Parathyroid adenoma (tissue), 2 donors: Measurements from ENCODE around the gene CFTR.
"Not testable (repeated sequence)": the region's sequence is repeated elsewhere in the genome, so short reads cannot be mapped to it uniquely, and the experiment has no call there.

Experiments used
- H2AFZ ChIP-seq: fragments of 300-600 bp; sonication (generic); one replicate; pipeline ENCODE4 v1.7.0; 2017; ENCODE audit warnings: antibody characterized with exemption, mild to moderate bottlenecking
- H3K27ac ChIP-seq: fragments of 300-600 bp; sonication (generic); one replicate; pipeline ENCODE4 v1.7.0; 2017
- H3K27me3 ChIP-seq: fragments of 300-600 bp; sonication (generic); one replicate; pipeline ENCODE4 v1.7.0; 2017; ENCODE audit warnings: low read length; ENCODE audit not compliant: control insufficient read depth, insufficient read depth
- H3K36me3 ChIP-seq: fragments of 300-600 bp; sonication (generic); one replicate; pipeline ENCODE4 v1.7.0; 2017; ENCODE audit warnings: low read length; ENCODE audit not compliant: control insufficient read depth, insufficient read depth
- H3K4me1 ChIP-seq: fragments of 300-600 bp; sonication (generic); one replicate; pipeline ENCODE4 v1.7.0; 2017; ENCODE audit warnings: control low read depth
- H3K4me2 ChIP-seq: fragments of 300-600 bp; sonication (generic); one replicate; pipeline ENCODE4 v1.7.0; 2017; ENCODE audit warnings: low read length
- H3K4me3 ChIP-seq: fragments of 300-600 bp; sonication (generic); one replicate; pipeline ENCODE4 v1.7.0; 2017; ENCODE audit warnings: low read depth, low read length
- H3K79me2 ChIP-seq: fragments of 300-600 bp; sonication (generic); one replicate; pipeline ENCODE4 v1.7.0; 2017; ENCODE audit warnings: control low read depth
- H3K9ac ChIP-seq: fragments of 300-600 bp; sonication (generic); one replicate; pipeline ENCODE4 v1.7.0; 2017; ENCODE audit warnings: mild to moderate bottlenecking
- H3K9me3 ChIP-seq: fragments of 300-600 bp; sonication (generic); one replicate; pipeline ENCODE4 v1.7.0; 2017; ENCODE audit warnings: low read length; ENCODE audit not compliant: control insufficient read depth
- TF ChIP-seq, protein P1 (sequence below): fragments of 300-600 bp; sonication (generic); IDR thresholded peaks from one replicate; pipeline ENCODE4 v1.7.0; 2017; ENCODE audit warnings: antibody characterized with exemption, mild to moderate bottlenecking
- donor health status: primary hyperparathyroidism.

Gene CFTR

DNA sequence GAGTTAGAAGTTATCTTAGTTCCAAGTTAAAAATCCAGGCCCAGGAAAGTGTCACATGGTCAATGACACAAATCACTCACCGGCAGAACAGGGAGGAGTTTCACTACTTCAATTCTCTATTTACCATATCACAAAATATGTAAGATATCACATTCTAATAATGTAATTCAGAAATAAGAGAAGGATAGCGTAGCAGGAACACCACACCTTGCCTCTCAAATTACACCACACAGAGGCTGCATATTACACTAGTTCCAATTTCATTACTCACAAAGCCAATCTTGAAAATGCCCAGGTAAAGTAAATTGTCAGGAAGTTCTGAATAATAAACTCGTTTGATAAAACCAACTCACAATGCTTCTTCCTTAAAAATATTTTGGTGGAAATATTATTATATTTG, 224.2 kb downstream of the CFTR start:
- Histone ChIP-seq H3K27me3 (no peaks in the 10 kb centered on the region), H3K36me3 (no peaks in the 10 kb centered on the region), H3K4me3 (no peak overlapping the region), H3K4me2 (no peak overlapping the region), H3K27ac (no peak overlapping the region), H3K9me3 (no peaks in the 10 kb centered on the region), H3K79me2 (no peaks in the 10 kb centered on the region), H3K4me1 (no peaks in the 10 kb centered on the region), H2AFZ (no peak overlapping the region), H3K9ac (no peak overlapping the region)
- TF ChIP-seq, protein P1, sequence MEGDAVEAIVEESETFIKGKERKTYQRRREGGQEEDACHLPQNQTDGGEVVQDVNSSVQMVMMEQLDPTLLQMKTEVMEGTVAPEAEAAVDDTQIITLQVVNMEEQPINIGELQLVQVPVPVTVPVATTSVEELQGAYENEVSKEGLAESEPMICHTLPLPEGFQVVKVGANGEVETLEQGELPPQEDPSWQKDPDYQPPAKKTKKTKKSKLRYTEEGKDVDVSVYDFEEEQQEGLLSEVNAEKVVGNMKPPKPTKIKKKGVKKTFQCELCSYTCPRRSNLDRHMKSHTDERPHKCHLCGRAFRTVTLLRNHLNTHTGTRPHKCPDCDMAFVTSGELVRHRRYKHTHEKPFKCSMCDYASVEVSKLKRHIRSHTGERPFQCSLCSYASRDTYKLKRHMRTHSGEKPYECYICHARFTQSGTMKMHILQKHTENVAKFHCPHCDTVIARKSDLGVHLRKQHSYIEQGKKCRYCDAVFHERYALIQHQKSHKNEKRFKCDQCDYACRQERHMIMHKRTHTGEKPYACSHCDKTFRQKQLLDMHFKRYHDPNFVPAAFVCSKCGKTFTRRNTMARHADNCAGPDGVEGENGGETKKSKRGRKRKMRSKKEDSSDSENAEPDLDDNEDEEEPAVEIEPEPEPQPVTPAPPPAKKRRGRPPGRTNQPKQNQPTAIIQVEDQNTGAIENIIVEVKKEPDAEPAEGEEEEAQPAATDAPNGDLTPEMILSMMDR, result no peak

GRCh38 chr7:117705630-117706029, 225.8 kb downstream of the CFTR start:
- Histone ChIP-seq H3K4me1 (no peaks in the 10 kb centered on the region), H3K4me2 (no peak overlapping the region), H3K36me3 (no peaks in the 10 kb centered on the region), H3K27me3 (no peaks in the 10 kb centered on the region), H3K27ac (no peak overlapping the region), H3K4me3 (no peak overlapping the region), H3K9me3 (no peaks in the 10 kb centered on the region), H3K9ac (no peak overlapping the region), H2AFZ (no peak overlapping the region), H3K79me2 (no peaks in the 10 kb centered on the region)
- TF ChIP-seq, protein P1, result no peak

GRCh38 chr7:117706210-117706609, 226.4 kb downstream of the CFTR start:
- no peak overlapping the region for H2AFZ ChIP-seq
- TF ChIP-seq, protein P1, result no peak

DNA sequence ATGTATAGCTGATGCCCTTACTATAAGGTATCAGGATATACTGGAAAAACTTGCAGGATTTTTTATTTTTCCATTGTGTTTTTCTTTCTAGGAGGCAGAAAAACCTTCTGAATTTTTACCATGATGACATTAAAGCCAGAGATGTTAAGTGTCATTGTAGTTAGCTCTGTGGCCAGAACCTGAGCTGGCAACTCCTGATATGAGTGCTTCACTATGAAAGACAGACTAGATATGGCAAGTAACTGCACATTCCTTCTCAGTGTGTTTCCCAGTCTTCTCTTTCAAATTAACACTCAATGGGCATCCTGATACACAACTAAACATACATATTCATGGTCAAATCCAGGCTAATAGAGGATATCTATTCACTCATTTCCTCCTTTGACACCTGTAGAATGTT, 227.3 kb downstream of the CFTR start:
- no peaks in the 10 kb centered on the region for H3K79me2 ChIP-seq
- no peaks in the 10 kb centered on the region for H3K9me3 ChIP-seq
- no peaks in the 10 kb centered on the region for H3K36me3 ChIP-seq
- no peak overlapping the region for H3K4me2 ChIP-seq
- H2AFZ ChIP-seq, result no peak overlapping the region
- no peak overlapping the region for H3K4me3 ChIP-seq
- TF ChIP-seq, protein P1, result no peak
- H3K9ac ChIP-seq, result no peak overlapping the region
- no peaks in the 10 kb centered on the region for H3K4me1 ChIP-seq
- no peaks in the 10 kb centered on the region for H3K27me3 ChIP-seq
- no peak overlapping the region for H3K27ac ChIP-seq

More at GRCh38 chr7:117706210-117706609, 226.4 kb downstream of the CFTR start:
- Histone ChIP-seq H3K9me3 (no peaks in the 10 kb centered on the region), H3K4me3 (no peak overlapping the region), H3K79me2 (no peaks in the 10 kb centered on the region), H3K27me3 (no peaks in the 10 kb centered on the region), H3K36me3 (no peaks in the 10 kb centered on the region), H3K9ac (no peak overlapping the region), H3K4me1 (no peaks in the 10 kb centered on the region), H3K27ac (no peak overlapping the region), H3K4me2 (no peak overlapping the region)

GRCh38 chr7:117708173-117708572, 228.3 kb downstream of the CFTR start:
- not testable (repeated sequence) for H3K79me2 ChIP-seq, H3K27me3 ChIP-seq, H3K4me2 ChIP-seq, H3K9me3 ChIP-seq, H2AFZ ChIP-seq, H3K36me3 ChIP-seq, H3K4me3 ChIP-seq, H3K4me1 ChIP-seq, H3K9ac ChIP-seq, H3K27ac ChIP-seq
